IPS DF 6.9 (cell line): ENCODE results near the gene RCOR1.

Experiments
- DNase-seq: peaks from one replicate; pipeline ENCODE4 v3.0.0-alpha.2; 2013; ENCODE audit warnings: low read depth, low spot score
- H3K27ac ChIP-seq: one replicate; pipeline ENCODE4 v1.5.1; 2013; ENCODE audit warnings: low read length, control low read depth
- H3K27me3 ChIP-seq: 2 replicates; pipeline ENCODE4 v1.6.1; 2013; ENCODE audit warnings: mild to moderate bottlenecking, low read length; ENCODE audit not compliant: control insufficient read depth, insufficient read depth
- H3K36me3 ChIP-seq: 2 replicates; pipeline ENCODE4 v1.6.1; 2013; ENCODE audit warnings: low read length; ENCODE audit not compliant: control insufficient read depth, insufficient read depth
- H3K4me1 ChIP-seq: 2 replicates; pipeline ENCODE4 v1.6.1; 2013; ENCODE audit warnings: low read length; ENCODE audit not compliant: control insufficient read depth, insufficient read depth
- H3K4me3 ChIP-seq: 2 replicates; pipeline ENCODE4 v1.5.1; 2013; ENCODE audit warnings: mild to moderate bottlenecking, low read length
- H3K9me3 ChIP-seq: 2 replicates; pipeline ENCODE4 v1.6.1; 2013; ENCODE audit warnings: low read length, inconsistent platforms; ENCODE audit not compliant: control insufficient read depth, insufficient read depth
- WGBS: extraction: QIAGEN DNeasy Blood & Tissue Kit; methylation state at CpG from one replicate; pipeline ENCODE4 v1.1.7; 2013; ENCODE audit warnings: mixed read lengths, missing lambda C conversion rate; ENCODE audit not compliant: insufficient read length, insufficient coverage; 5-methylcytosine and 5-hydroxymethylcytosine counted together

The RCOR1 gene

GRCh38 chr14:102655137-102655536, 62.7 kb downstream of the RCOR1 start:
- DNase-seq: no peak
- Histone ChIP-seq H3K9me3 (no peaks in the 10 kb centered on the region), H3K4me1 (peaks cover 2% of the 10 kb centered on the region; the same call in 1 of the 2 replicates), H3K27me3 (no peaks in the 10 kb centered on the region), H3K4me3 (no peak overlapping the region), H3K27ac (no peak overlapping the region), H3K36me3 (no peaks in the 10 kb centered on the region)

GRCh38 chr14:102659797-102660196, 67.3 kb downstream of the RCOR1 start:
- Histone ChIP-seq H3K4me1 (peaks cover under 1% of the 10 kb centered on the region; the same call in 1 of the 2 replicates), H3K9me3 (no peaks in the 10 kb centered on the region), H3K4me3 (no peak overlapping the region), H3K27ac (no peak overlapping the region), H3K36me3 (no peaks in the 10 kb centered on the region), H3K27me3 (no peaks in the 10 kb centered on the region)
- no CpG with 5 or more reads among the region's 4 CpGs for WGBS
- DNase-seq: no peak

GRCh38 chr14:102661614-102662013, 69.2 kb downstream of the RCOR1 start:
- Histone ChIP-seq H3K9me3 (no peaks in the 10 kb centered on the region), H3K27me3 (no peaks in the 10 kb centered on the region), H3K36me3 (no peaks in the 10 kb centered on the region), H3K4me3 (no peak overlapping the region), H3K4me1 (no peaks in the 10 kb centered on the region; the same call in 1 of the 2 replicates), H3K27ac (no peak overlapping the region)
- WGBS: no CpG with 5 or more reads among the region's 4 CpGs
- DNase-seq: no peak

- Histone ChIP-seq H3K9me3 (no peaks in the 10 kb centered on the region), H3K4me1 (no peaks in the 10 kb centered on the region; the same call in 1 of the 2 replicates), H3K27ac (no peak overlapping the region), H3K4me3 (no peak overlapping the region), H3K27me3 (no peaks in the 10 kb centered on the region), H3K36me3 (no peaks in the 10 kb centered on the region)
- no CpG with 5 or more reads among the region's 7 CpGs for WGBS
- DNase-seq: no peak
These were observed 70.4 kb downstream of the RCOR1 start for GRCh38 chr14:102662636-102663430.

GRCh38 chr14:102663440-102663839, 71.0 kb downstream of the RCOR1 start:
- H3K4me3 ChIP-seq: no peak overlapping the region
- no peak overlapping the region for H3K27ac ChIP-seq
- H3K4me1 ChIP-seq: no peaks in the 10 kb centered on the region; the same call in 1 of the 2 replicates
- H3K36me3 ChIP-seq: no peaks in the 10 kb centered on the region
- H3K27me3 ChIP-seq: no peaks in the 10 kb centered on the region
- no peak for DNase-seq
- no peaks in the 10 kb centered on the region for H3K9me3 ChIP-seq
- 100% methylated on average over 3 of the region's 3 CpGs for WGBS

- Histone ChIP-seq H3K9me3 (no peaks in the 10 kb centered on the region), H3K4me3 (no peak overlapping the region), H3K27me3 (no peaks in the 10 kb centered on the region), H3K27ac (no peak overlapping the region), H3K4me1 (no peaks in the 10 kb centered on the region; the same call in 1 of the 2 replicates), H3K36me3 (no peaks in the 10 kb centered on the region)
- WGBS: no CpG with 5 or more reads among the region's 2 CpGs
- no peak for DNase-seq
These were observed 73.2 kb downstream of the RCOR1 start for GRCh38 chr14:102665621-102666020.

- WGBS: no CpG with 5 or more reads among the region's 5 CpGs
- Histone ChIP-seq H3K27me3 (no peaks in the 10 kb centered on the region), H3K36me3 (no peaks in the 10 kb centered on the region), H3K4me3 (no peak overlapping the region), H3K4me1 (no peaks in the 10 kb centered on the region; the same call in 1 of the 2 replicates), H3K27ac (no peak overlapping the region), H3K9me3 (no peaks in the 10 kb centered on the region)
- DNase-seq: no peak
These were observed 74.2 kb downstream of the RCOR1 start for GRCh38 chr14:102666635-102667034.

GRCh38 chr14:102667703-102668102, 75.3 kb downstream of the RCOR1 start:
- Histone ChIP-seq H3K4me3 (no peak overlapping the region), H3K36me3 (no peaks in the 10 kb centered on the region), H3K27ac (no peak overlapping the region), H3K4me1 (no peaks in the 10 kb centered on the region; the same call in 1 of the 2 replicates), H3K27me3 (no peaks in the 10 kb centered on the region), H3K9me3 (no peaks in the 10 kb centered on the region)
- no peak for DNase-seq
- WGBS: no CpG with 5 or more reads among the region's 2 CpGs

- DNase-seq: no peak
- no peaks in the 10 kb centered on the region for H3K36me3 ChIP-seq
These were observed 75.9 kb downstream of the RCOR1 start for GRCh38 chr14:102668291-102668873.

GRCh38 chr14:102671410-102671809, 79.0 kb downstream of the RCOR1 start:
- DNase-seq: no peak
- Histone ChIP-seq H3K27ac (no peak overlapping the region), H3K27me3 (no peaks in the 10 kb centered on the region), H3K4me3 (no peak overlapping the region), H3K4me1 (no peaks in the 10 kb centered on the region), H3K9me3 (no peaks in the 10 kb centered on the region), H3K36me3 (no peaks in the 10 kb centered on the region)
- no CpG with 5 or more reads among the region's 3 CpGs for WGBS

More at GRCh38 chr14:102668291-102668873, 75.9 kb downstream of the RCOR1 start:
- no peak overlapping the region for H3K27ac ChIP-seq
- no peaks in the 10 kb centered on the region; the same call in 1 of the 2 replicates for H3K4me1 ChIP-seq
- WGBS: no CpG with 5 or more reads among the region's 9 CpGs
- H3K9me3 ChIP-seq: no peaks in the 10 kb centered on the region
- no peak overlapping the region for H3K4me3 ChIP-seq
- no peaks in the 10 kb centered on the region for H3K27me3 ChIP-seq
